GM10847 (cell line): ENCODE measurements around the gene RECK.

Experiments used
- POLR2A ChIP-seq: IDR thresholded peaks from 2 replicates; pipeline ENCODE4 v1.6.1; 2011; ENCODE audit not compliant: insufficient read length; ENCODE audit errors: extremely low read depth

Gene RECK

GRCh38 chr9:36018129-36018528 lies 18.6 kb upstream of the RECK start:
- no peak for TF ChIP-seq POLR2A

GRCh38 chr9:36018891-36019720 lies 17.6 kb upstream of the RECK start:
- no peak for TF ChIP-seq POLR2A

- no peak for TF ChIP-seq POLR2A
Measured at GRCh38 chr9:36021968-36022367, 14.7 kb upstream of the RECK start.

- no peak for TF ChIP-seq POLR2A
Measured at GRCh38 chr9:36023260-36024048, 13.3 kb upstream of the RECK start.

GRCh38 chr9:36025746-36026145 lies 11.0 kb upstream of the RECK start:
- no peak for TF ChIP-seq POLR2A

- TF ChIP-seq POLR2A = no peak
Measured at GRCh38 chr9:36029202-36029601, 7.5 kb upstream of the RECK start.

DNA sequence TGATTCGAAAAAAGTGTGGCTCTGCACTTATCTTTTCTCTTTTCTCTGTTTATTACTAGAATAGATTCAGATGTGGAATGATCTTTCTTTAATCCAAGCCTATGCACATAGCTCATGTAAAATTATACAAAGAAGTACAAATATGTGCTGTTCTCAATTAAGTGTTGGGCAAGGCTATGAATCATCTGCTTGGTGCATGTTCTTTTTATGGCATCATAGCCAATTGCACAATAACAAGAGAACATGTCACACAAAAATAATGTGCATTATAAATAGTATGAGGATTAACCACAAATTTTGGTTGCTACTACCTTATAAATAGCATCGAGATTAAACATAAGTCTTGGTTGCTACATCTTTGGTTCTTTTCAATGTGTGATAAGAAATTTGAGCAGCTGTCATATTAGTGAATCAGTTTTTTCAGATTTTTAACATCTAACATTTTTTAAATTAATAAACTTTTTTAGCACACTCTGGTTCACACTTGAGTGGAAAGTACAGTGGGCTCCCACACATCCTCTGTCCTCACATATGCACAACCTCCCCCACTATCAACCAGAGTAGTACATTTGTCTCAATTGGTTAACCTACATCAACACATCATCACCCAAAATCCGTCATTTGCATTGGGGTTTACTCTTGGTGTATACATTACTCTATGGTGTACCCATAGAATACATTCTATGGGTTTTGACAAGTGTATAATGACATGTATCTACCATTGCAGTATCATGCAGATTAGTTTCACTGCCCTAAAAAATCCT lies 6.8 kb upstream of the RECK start:
- no peak for TF ChIP-seq POLR2A

DNA sequence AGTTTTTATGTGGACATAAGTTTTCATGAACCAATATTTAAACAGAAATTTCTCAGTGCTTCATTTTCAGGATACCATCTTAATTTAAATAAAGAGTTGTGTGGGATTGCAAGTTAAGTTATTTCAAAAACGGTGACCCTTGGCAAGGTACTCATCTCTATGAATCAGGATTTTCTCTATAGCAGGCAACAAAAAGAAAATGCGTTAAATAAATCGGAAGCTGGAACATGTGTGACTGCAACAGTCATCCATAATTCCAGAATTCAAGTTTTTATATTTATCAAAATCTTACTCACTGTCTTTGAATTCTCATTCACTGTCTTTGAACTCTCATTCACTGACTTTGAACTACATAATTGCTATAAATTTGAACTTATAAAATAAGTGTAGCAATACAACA lies 5.8 kb upstream of the RECK start:
- TF ChIP-seq POLR2A = no peak

GRCh38 chr9:36031774-36032555 lies 4.7 kb upstream of the RECK start:
- no peak for TF ChIP-seq POLR2A

DNA sequence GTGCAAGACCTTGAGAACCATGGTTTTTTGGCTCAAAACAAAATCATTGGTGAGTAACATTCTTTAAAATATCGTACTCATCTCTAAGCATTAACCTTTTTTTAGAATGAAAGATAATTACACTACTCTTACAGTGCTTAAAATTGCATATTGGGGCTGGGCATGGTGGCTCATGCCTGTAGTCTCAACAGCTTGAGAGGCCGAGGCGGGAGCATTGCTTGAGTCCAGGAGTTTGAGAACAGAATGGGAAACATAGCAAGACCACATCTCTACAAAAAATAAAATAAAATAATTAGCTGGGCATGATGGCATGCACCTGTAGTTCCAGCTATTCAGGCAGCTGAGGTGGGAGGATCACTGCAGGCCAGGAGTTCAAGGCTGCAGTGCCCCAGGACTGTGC lies 2.9 kb upstream of the RECK start:
- TF ChIP-seq POLR2A = no peak

DNA sequence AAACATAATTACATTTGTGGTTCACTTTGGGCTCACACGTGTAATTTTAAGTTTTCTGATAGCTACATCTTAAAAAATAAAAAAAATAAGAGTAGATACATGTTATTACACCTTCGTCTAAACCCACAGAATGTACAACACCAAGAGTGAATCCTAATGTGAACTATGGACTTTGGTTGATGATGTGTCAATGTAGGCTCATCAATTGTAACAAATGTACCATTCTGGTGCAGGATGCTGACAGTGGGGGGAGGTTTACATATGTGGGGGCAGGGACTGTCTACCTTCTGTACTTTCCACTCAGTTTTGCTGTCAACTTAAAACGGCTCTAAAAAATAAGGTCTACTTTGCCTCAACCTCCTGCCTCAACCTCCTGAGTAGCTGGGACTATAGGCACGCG lies 2.5 kb upstream of the RECK start:
- no peak for TF ChIP-seq POLR2A

DNA sequence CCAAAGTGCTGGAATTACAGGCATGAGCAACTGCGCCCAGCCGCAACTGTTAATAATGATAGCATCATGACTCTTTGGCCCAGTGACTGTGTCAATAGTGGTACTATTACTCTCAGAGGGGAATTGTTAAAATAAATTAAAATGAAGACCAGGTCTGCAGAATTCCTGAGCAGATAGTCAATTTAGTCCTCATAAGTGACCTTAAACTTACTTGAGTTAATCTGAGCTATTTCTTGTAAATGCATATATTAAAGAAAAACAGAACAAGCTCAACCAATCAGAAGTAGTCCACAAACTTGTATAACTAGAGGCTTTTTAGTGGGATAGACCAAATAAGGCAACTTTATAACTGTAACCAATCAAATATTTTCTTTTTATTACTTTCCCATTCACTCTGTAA lies 1.7 kb upstream of the RECK start:
- no peak for TF ChIP-seq POLR2A

- TF ChIP-seq POLR2A = no peak
Measured at GRCh38 chr9:36036253-36036779, 397 bp upstream of the RECK start.

- no peak for TF ChIP-seq POLR2A
Measured at GRCh38 chr9:36037549-36038122, 923 bp downstream of the RECK start.
